OCI-LY3 (cell line): Measurements from ENCODE around the gene UNC5A.

ENCODE experiments used
- CTCF ChIP-seq: fragments of 200-600, 300-600 bp; sonication (generic); IDR thresholded peaks from 2 replicates; pipeline ENCODE4 v1.5.1; 2014; ENCODE audit warnings: antibody characterized with exemption, low read length, low read depth
- EZH2phosphoT487 ChIP-seq: fragments of 200-600 bp; shearing (Covaris generic); IDR thresholded peaks from 2 replicates; pipeline ENCODE4 v1.6.1; 2018; ENCODE audit warnings: antibody characterized with exemption, mixed run types, low read depth

DNA sequence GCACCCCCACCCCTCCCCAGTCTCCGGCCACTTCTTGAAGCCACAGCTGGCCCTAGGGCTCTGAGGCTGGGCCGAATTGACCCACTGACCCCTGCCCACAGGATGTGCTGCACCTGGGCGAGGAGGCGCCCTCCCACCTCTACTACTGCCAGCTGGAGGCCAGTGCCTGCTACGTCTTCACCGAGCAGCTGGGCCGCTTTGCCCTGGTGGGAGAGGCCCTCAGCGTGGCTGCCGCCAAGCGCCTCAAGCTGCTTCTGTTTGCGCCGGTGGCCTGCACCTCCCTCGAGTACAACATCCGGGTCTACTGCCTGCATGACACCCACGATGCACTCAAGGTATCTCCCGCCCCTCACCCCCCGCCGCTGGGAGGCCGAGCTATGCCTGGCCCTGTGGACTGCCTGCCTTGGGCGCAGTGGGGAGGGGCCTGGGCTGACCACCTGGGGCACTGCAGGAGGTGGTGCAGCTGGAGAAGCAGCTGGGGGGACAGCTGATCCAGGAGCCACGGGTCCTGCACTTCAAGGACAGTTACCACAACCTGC lies 67.5 kb downstream of the UNC5A start:
- TF ChIP-seq CTCF (no peak), EZH2phosphoT487 (no peak)
